ENCODE results near the gene NIT2.

- TF ChIP-seq POLR2AphosphoS5 (IDR thresholded peaks at IDR 0.05) (no peak), CTCF (IDR thresholded peaks at IDR 0.05) (no peak), POLR2A (IDR thresholded peaks at IDR 0.05) (no peak), EP300 (IDR thresholded peaks at IDR 0.05) (no peak)
Measured at GRCh38 chr3:100399341-100400071, 64.9 kb downstream of the NIT2 start.

Data from suprapubic skin (tissue), 4 donors.